ENCODE data around the gene UQCRQ. TPM values are rescaled to one million over a fixed set of nuclear protein-coding genes. Genes with fewer than 3 reads are reported as not detected.
A peak's percentile ranks its signal among the peaks of the same experiment; 100 is the strongest.

UQCRQ gene
- total and polyA plus RNA-seq, 9 of the 15 experiments (the other 6 are each of a cell fraction or from before 2014, with no cell fraction given) = 235 to 2,421 (median 883) TPM

- peak; percentile 66; the same call in 1 of the 2 replicates for TF ChIP-seq RNF2 (IDR thresholded peaks at IDR 0.05)
- TF ChIP-seq TOE1 (IDR thresholded peaks at IDR 0.05; ENCODE audit: borderline replicate concordance) = no peak
- TF ChIP-seq TOE1 (CRISPR knock-in tag; IDR thresholded peaks at IDR 0.05; ENCODE audit: borderline replicate concordance, low read depth) = no peak
- TF ChIP-seq ZBTB43 (CRISPR knock-in tag; IDR thresholded peaks at IDR 0.05) = no peak
- TF ChIP-seq NR4A1 (CRISPR knock-in tag; IDR thresholded peaks at IDR 0.05) = peak; percentile 89; the same call in 1 of the 2 replicates
- peak; percentile 80 for TF ChIP-seq NR4A1 (tag; IDR thresholded peaks at IDR 0.05)
- TF ChIP-seq ZFX (CRISPR knock-in tag; IDR thresholded peaks at IDR 0.05) = peak; percentile 97
- TF ChIP-seq ATF6 (CRISPR knock-in tag; IDR thresholded peaks at IDR 0.05) = no peak
- TF ChIP-seq POLR2H (tag; IDR thresholded peaks at IDR 0.05; ENCODE audit: low read depth) = no peak
- TF ChIP-seq IRF1 (CRISPR knock-in tag; IDR thresholded peaks at IDR 0.05; ENCODE audit: borderline replicate concordance) = no peak
- peak; percentile 50 for TF ChIP-seq PHF20 (IDR thresholded peaks at IDR 0.05; ENCODE audit: partially characterized antibody)
- peak; percentile 39; the same call in 1 of the 2 replicates for TF ChIP-seq DPF2 (IDR thresholded peaks at IDR 0.05)
- peak in 1 of 3 experiments; percentile 58; a peak in 1 of 6 replicates for TF ChIP-seq ZBTB11 (CRISPR knock-in tag; IDR thresholded peaks at IDR 0.05)
- 0 out of 2 replicates have a peak, but pooled peaks have one; percentile 7 for TF ChIP-seq ZNF232 (CRISPR knock-in tag; IDR thresholded peaks at IDR 0.05)
- TF ChIP-seq ERF (CRISPR knock-in tag; IDR thresholded peaks at IDR 0.05) = peak; percentile 63; the same call in 1 of the 2 replicates
- TF ChIP-seq MECOM (CRISPR knock-in tag; IDR thresholded peaks at IDR 0.05) = peak; percentile 69; the same call in 1 of the 2 replicates
- peak; percentile 55; the same call in 1 of the 2 replicates for TF ChIP-seq ZBTB33 (CRISPR knock-in tag; IDR thresholded peaks at IDR 0.05)
Measured at GRCh38 chr5:132865668-132866341, 637 bp upstream of the UQCRQ start (continued).
